Stimulated activated CD8-positive, alpha-beta memory T cell treated with anti-CD3 and anti-CD28 coated beads, Interleukin-12 subunit alpha, Interleukin-12 subunit beta, amount 100 ng/mL, for 1 hour (primary cell): Measurements from ENCODE around the gene TMC3.
"Not testable (repeated sequence)": the region's sequence is repeated elsewhere in the genome, so short reads cannot be mapped to it uniquely, and the experiment has no call there.

Source experiments
- DNase-seq: peaks from one replicate; pipeline ENCODE4 v3.0.0-alpha.2; 2020; ENCODE audit warnings: low read depth

Gene TMC3

GRCh38 chr15:81384891-81385720, 11.1 kb upstream of the TMC3 start:
- DNase-seq = no peak

- no peak for DNase-seq
Observed at GRCh38 chr15:81381720-81382119, 7.7 kb upstream of the TMC3 start.

- DNase-seq = no peak
Observed at GRCh38 chr15:81380668-81381067, 6.7 kb upstream of the TMC3 start.

GRCh38 chr15:81380203-81380602, 6.2 kb upstream of the TMC3 start:
- no peak for DNase-seq

GRCh38 chr15:81379269-81379668, 5.3 kb upstream of the TMC3 start:
- DNase-seq = no peak

- no peak for DNase-seq
Observed at GRCh38 chr15:81378443-81378842, 4.4 kb upstream of the TMC3 start.

GRCh38 chr15:81377871-81378270, 3.9 kb upstream of the TMC3 start:
- no peak for DNase-seq

- no peak for DNase-seq
Observed at GRCh38 chr15:81376231-81376630, 2.2 kb upstream of the TMC3 start.

GRCh38 chr15:81375461-81375860, 1.4 kb upstream of the TMC3 start:
- DNase-seq = no peak

GRCh38 chr15:81373176-81373575, 837 bp downstream of the TMC3 start:
- no peak for DNase-seq

GRCh38 chr15:81372575-81372974, 1.4 kb downstream of the TMC3 start:
- DNase-seq = no peak

- DNase-seq = no peak
Observed at GRCh38 chr15:81363718-81364500, 10.1 kb downstream of the TMC3 start.

GRCh38 chr15:81363276-81363675, 10.7 kb downstream of the TMC3 start:
- DNase-seq = no peak

- DNase-seq = no peak
Observed at GRCh38 chr15:81362790-81363189, 11.2 kb downstream of the TMC3 start.

- no peak for DNase-seq
Observed at GRCh38 chr15:81361891-81362290, 12.1 kb downstream of the TMC3 start.

GRCh38 chr15:81360491-81360890, 13.5 kb downstream of the TMC3 start:
- no peak for DNase-seq

GRCh38 chr15:81358248-81358647, 15.8 kb downstream of the TMC3 start:
- no peak for DNase-seq

- DNase-seq = no peak
Observed at GRCh38 chr15:81357180-81357686, 16.8 kb downstream of the TMC3 start.

- no peak for DNase-seq
Observed at GRCh38 chr15:81356252-81356651, 17.8 kb downstream of the TMC3 start.

- no peak for DNase-seq
Observed at GRCh38 chr15:81351651-81352050, 22.4 kb downstream of the TMC3 start.

GRCh38 chr15:81349271-81349670, 24.7 kb downstream of the TMC3 start:
- no peak for DNase-seq

GRCh38 chr15:81348691-81349090, 25.3 kb downstream of the TMC3 start:
- DNase-seq = not testable (repeated sequence)

GRCh38 chr15:81347910-81348309, 26.1 kb downstream of the TMC3 start:
- no peak for DNase-seq
